Psoas muscle (tissue), 8 donors: ENCODE measurements around the gene TBX4. TPM values are rescaled to one million over a fixed set of nuclear protein-coding genes. Genes with fewer than 3 reads are reported as not detected.

ENCODE experiments used
- ATAC-seq, 4 donors: fragments of 200-7000 bp; cut with Tn5 transposase; one replicate each; pipeline ENCODE4 v1.9.1; 2020; ENCODE audit warnings: moderate library complexity in 3 of 4, mild to moderate bottlenecking in 2 of 4
- DNase-seq, 2 donors: peaks; one replicate each; pipeline ENCODE4 v3.0.0-alpha.2; 2020
- H3K27ac ChIP-seq: fragments of 200-600 bp; one replicate; pipeline ENCODE4 v1.8.0; 2022
- H3K27me3 ChIP-seq, 3 donors: fragments of 200-600 bp in 1 of 3; one replicate each; pipeline versions ENCODE4 v1.6.1 to v1.8.0; 2013 to 2022; ENCODE audit warnings: low read length in 2 of 3, mild to moderate bottlenecking in 2 of 3, moderate library complexity in 1 of 3; ENCODE audit not compliant: insufficient read depth in 3 of 3
- H3K36me3 ChIP-seq, 2 donors: fragments of 200-600 bp in 1 of 2; one replicate each; pipeline versions ENCODE4 v1.6.1 to v1.8.0; 2013 to 2022; ENCODE audit warnings: low read depth in 1 of 2, mild to moderate bottlenecking in 1 of 2, moderate library complexity in 1 of 2; ENCODE audit not compliant: insufficient read depth in 1 of 2
- H3K4me1 ChIP-seq: fragments of 200-600 bp; one replicate; pipeline ENCODE4 v1.8.0; 2022
- H3K4me3 ChIP-seq: fragments of 200-600 bp; one replicate; pipeline ENCODE4 v1.8.0; 2022; ENCODE audit warnings: mild to moderate bottlenecking
- H3K9me3 ChIP-seq: fragments of 200-600 bp; one replicate; pipeline ENCODE4 v1.8.0; 2022
- CTCF ChIP-seq: fragments of 200-600 bp; IDR thresholded peaks from one replicate; pipeline ENCODE4 v1.8.0; 2022; ENCODE audit warnings: antibody characterized with exemption
- WGBS, 3 donors: extraction: QIAGEN DNeasy Blood & Tissue Kit; methylation state at CpG; one replicate each; pipeline versions ENCODE4 v1.1.6 to v1.1.7; 2013; 5-methylcytosine and 5-hydroxymethylcytosine counted together
- intact Hi-C, 2 donors: fragments of 100-400 bp; cut with DNase I; formaldehyde crosslinking; loops; one replicate each; pipeline versions ENCODE4 v1.11.0 to v1.14.2; 2022
- polyA plus RNA-seq, 3 donors: library from polyadenylated mRNA; stranded (reverse); fragments of 200-250 nt; gene quantifications; one replicate each; pipeline ENCODE4 v1.2.3, GENCODE V29; 2013
- total RNA-seq, 4 donors: library from RNA; stranded (reverse); fragmentation: NEBNext Ultra II Directional in 2 of 4; extraction: Animal tissue kit (Norgen Biotek cat#: 25700) in 2 of 4; gene quantifications; one replicate each; pipeline versions ENCODE4 v1.2.1 to v1.2.4, GENCODE V29; 2021 to 2023
- donor health status: healthy with polysubstance abuse.
- donor health status: DM: no; HTN: no; CAD: no; lungs with moderate emphysema.
- donor health status: Bipolar disorder and iron deficiency.
- donor health status: healthy.
- donor health status: DM: yes; HTN: yes; CAD: no.
- donor health status: DM: no; HTN: no; CAD: no.
- donor health status: DM: no; HTN: no; CAD: no.
- donor health status: DM: yes; HTN: yes; CAD: no.

TBX4 gene
- total and polyA plus RNA-seq, 7 donors: 0.22 TPM; not detected in 6

DNA sequence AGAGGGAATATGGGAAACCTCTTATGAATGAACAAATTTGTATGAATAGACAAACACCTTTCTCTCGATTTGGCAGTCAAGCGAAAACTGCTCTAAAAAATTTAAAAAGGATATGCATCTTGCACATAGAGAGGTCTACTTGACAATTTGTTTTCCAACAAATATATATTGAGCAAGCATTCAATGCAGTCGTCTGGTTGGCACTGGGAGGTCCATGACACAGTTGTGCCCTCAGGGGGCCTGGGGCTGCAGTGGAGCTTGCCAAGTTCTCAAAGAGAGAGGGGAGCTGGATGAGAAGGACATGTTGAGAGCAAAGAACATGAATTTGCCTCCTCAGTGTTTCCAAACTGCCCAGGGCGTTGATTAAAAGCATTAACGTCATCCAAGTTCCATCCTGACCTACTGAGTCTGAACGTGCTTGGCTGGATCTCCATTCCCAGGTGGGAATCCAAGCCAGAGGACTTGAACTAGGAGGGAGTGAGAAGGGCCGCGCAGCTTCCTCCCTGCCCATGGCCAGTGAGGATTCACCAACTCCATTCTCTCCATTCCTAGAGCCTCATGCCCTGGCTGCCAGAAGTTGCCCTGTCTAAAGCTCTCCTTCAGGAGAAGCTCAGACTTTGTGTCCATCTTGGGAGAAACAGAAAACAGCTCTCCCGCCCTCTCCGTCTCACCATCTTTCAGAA lies 28.1 kb upstream of the TBX4 start:
- TF ChIP-seq CTCF: no peak
- H3K27ac ChIP-seq: no peak overlapping the region
- DNase-seq (no peak), ATAC-seq (no peak)
- no peaks in the 10 kb centered on the region for H3K36me3 ChIP-seq
- H3K27me3 ChIP-seq: peaks cover 0 to 39% (median 6%) of the 10 kb centered on the region in 3 donors
- no peaks in the 10 kb centered on the region for H3K4me1 ChIP-seq
- H3K9me3 ChIP-seq: no peaks in the 10 kb centered on the region
- intact Hi-C loops: no loop called here
- 80 to 81% (median 80%) methylated on average over 10 of the region's 10 CpGs for WGBS, 3 donors
- no peak overlapping the region for H3K4me3 ChIP-seq

DNA sequence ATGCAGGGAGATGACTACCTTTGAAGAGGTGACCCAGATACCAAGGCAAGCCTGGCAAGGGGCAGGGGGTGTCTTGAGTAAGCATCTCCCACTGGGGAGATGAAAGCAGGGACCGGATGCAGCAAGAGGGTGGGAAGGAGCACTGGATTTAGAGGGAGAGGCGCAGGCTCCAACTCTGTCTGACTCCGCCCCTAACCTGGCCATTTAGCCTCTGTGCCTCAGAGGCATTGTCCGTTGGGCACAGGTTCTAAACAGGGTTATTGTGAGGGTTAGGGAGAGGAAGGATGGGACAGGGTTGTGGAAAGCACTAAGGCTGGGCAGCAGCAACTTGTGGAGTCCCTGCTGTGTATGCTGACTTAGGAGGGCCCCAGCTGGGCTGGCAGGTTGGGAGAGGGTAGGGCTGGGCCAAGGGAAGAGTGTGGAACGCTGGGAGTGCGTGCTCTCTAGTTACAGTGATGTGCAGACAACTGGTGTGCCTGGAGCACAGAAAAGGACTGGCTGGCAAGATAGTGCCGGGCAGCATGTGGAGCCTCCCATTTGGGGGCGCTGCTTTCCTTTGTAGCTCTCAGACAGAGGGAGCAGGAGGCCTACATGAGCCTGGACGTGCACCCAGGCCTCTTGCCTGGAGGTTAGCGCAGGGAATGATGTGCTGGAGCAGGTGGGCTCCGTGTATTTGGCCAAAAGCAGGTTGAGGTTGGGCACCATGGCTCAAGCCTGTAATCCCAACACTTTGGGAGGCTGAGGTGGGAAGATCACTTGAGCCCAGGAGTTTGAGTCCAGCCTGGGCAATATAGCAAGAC lies 26.3 kb upstream of the TBX4 start:
- intact Hi-C loops: no loop called here
- Histone ChIP-seq H3K9me3 (no peaks in the 10 kb centered on the region), H3K27me3 (peaks cover 0 to 37% (median 4%) of the 10 kb centered on the region in 3 donors), H3K36me3 (no peaks in the 10 kb centered on the region), H3K4me1 (no peaks in the 10 kb centered on the region), H3K4me3 (no peak overlapping the region), H3K27ac (no peak overlapping the region)
- TF ChIP-seq CTCF: no peak
- ATAC-seq (no peak), DNase-seq (no peak)
- WGBS, 3 donors: 51 to 54% (median 52%) methylated on average over 11 of the region's 11 CpGs

DNA sequence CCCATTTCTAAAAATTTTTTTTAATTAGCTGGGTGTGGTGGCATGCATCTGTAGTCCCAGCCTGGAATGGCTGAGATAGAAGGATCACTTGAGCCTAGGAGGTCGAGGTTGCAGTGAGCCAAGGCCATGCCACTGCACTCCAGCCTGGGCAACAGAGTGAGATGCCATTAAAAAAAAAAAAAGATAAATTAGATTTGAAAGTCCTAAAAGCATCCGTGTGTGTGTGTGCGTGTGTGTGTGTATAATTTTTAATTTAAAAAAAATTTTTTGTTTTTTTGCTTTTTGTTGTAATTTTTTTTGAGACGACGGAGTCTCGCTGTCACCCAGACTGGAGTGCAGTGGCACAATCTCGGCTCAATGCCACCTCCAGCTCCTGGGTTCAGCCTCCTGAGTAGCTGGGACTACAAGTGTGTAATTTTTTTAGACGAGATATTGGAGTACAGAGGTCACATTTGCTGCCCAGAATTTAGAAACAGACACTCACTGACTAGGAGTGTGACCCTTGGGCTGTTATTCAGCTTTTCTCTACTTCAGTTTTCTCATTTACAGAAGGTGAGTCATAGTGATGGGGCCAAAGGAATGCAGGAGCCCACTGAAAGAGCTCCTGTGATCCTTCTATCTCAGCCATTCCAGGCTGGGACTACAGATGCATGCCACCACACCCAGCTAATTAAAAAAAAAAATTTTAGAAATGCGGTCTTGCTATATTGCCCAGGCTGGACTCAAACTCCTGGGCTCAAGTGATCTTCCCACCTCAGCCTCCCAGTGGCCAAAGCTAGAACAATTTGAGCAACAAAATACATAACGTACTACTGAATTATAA lies 25.5 kb upstream of the TBX4 start:
- no peaks in the 10 kb centered on the region for H3K9me3 ChIP-seq
- no peak for DNase-seq
- H3K4me1 ChIP-seq: no peaks in the 10 kb centered on the region
- WGBS, 3 donors: 76 to 81% (median 81%) methylated on average over 10 of the region's 10 CpGs
- no peak overlapping the region for H3K27ac ChIP-seq
- no peak for ATAC-seq
- no peaks in the 10 kb centered on the region for H3K36me3 ChIP-seq
- intact Hi-C loops: no loop called here
- peaks cover 0 to 30% (median 4%) of the 10 kb centered on the region in 3 donors for H3K27me3 ChIP-seq
- no peak for TF ChIP-seq CTCF
- H3K4me3 ChIP-seq: no peak overlapping the region

- Histone ChIP-seq H3K27ac (no peak overlapping the region), H3K9me3 (no peaks in the 10 kb centered on the region), H3K4me1 (no peaks in the 10 kb centered on the region), H3K4me3 (no peak overlapping the region), H3K36me3 (no peaks in the 10 kb centered on the region), H3K27me3 (peaks cover 0 to 22% (median 1%) of the 10 kb centered on the region in 3 donors)
- intact Hi-C loops: no loop called here
- no peak for TF ChIP-seq CTCF
- DNase-seq: no peak
- ATAC-seq: no peak
These were observed 24.7 kb upstream of the TBX4 start for GRCh38 chr17:61427567-61427966.
